ENCODE data around the gene MYO3B.

Gene MYO3B

GRCh38 chr2:170695521-170696410 is 517.8 kb downstream of the MYO3B start:
- DNase-seq (ENCODE audit: low spot score) = no peak
- TF ChIP-seq CTCF (IDR thresholded peaks at IDR 0.05) = no peak
- Histone ChIP-seq H3K4me3 (no peak overlapping the region), H3K27ac (no peak overlapping the region)

DNA sequence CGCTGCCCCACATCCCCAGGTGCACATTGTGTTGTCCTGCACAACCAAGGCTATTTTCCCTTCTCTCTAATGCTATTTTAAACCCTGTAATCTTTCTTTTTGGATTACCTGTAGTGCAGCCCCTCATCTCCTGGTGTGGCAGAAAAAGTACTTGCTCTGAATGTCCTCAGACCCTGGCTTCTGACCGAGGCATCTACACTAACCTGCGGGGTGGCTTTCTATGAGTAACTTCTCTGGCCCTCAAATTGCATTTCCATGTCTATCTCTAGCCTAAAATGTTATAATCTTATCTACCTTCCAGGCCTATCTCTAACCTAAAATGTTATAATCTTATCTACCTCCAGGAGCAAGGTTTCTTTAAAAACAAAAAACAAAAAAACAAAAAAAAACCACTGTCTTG is 519.0 kb downstream of the MYO3B start:
- DNase-seq (ENCODE audit: low spot score) = no peak
- no peak overlapping the region for H3K27ac ChIP-seq
- no peak overlapping the region for H3K4me3 ChIP-seq
- no peak for TF ChIP-seq CTCF (IDR thresholded peaks at IDR 0.05)

DNA sequence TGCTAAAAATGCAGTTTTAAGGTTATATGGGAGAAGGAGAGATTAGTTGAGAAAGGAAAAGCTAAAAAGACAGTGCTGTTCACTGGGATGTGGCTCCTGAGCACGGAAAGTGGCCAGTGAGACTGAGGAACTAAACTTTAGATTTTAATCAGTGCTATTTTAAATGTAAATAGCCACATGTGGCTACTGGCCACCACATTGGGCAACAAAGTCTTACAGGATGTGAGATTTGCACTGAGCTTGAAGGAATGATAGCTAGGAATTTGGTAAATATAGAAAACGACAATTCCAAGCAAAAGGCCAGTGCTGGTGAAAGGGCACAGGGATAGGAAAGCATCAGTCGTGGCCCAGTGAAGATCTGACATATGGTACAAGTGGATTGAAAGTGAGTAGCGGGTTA is 523.1 kb downstream of the MYO3B start:
- no peak for DNase-seq (ENCODE audit: low spot score)
- H3K4me3 ChIP-seq = no peak overlapping the region
- TF ChIP-seq CTCF (IDR thresholded peaks at IDR 0.05) = no peak
- no peak overlapping the region for H3K27ac ChIP-seq

GRCh38 chr2:170703776-170704476 is 526.0 kb downstream of the MYO3B start:
- TF ChIP-seq CTCF (IDR thresholded peaks at IDR 0.05) = no peak
- H3K27ac ChIP-seq = no peak overlapping the region
- no peak for DNase-seq (ENCODE audit: low spot score)
- H3K4me3 ChIP-seq = no peak overlapping the region

Data from coronary artery (tissue), 2 donors.